Activated CD4-positive, alpha-beta T cell treated with anti-CD3 and anti-CD28 coated beads for 36 hours (primary cell): ENCODE measurements around the gene DMAC2L. TPM values are rescaled to one million over a fixed set of nuclear protein-coding genes. Genes with fewer than 3 reads are reported as not detected.

Experiments used
- ATAC-seq: fragments of 200-7000 bp; cut with Tn5 transposase; one replicate; pipeline ENCODE4 v1.10.0; 2021; ENCODE audit warnings: mild to moderate bottlenecking, moderate library complexity
- CTCF ChIA-PET: fragments of 350-600 bp; sonication (Branson Sonifier 250); formaldehyde crosslinking; loops from one replicate; lab custom pipeline; 2021; ENCODE audit warnings: antibody characterized with exemption; lab: Charles Lee
- POLR2A ChIA-PET: fragments of 350-600 bp; sonication (Branson Sonifier 250); formaldehyde crosslinking; loops from one replicate; lab custom pipeline; 2021; ENCODE audit warnings: antibody characterized with exemption, inconsistent platforms; lab: Charles Lee
- DNase-seq: peaks from one replicate; pipeline ENCODE4 v3.0.0-alpha.2; 2020
- H3K27ac Mint-ChIP-seq: one replicate; pipeline ENCODE4 v1.8.0; 2021; ENCODE audit warnings: mixed read lengths
- H3K27me3 Mint-ChIP-seq: one replicate; pipeline ENCODE4 v1.8.0; 2021; ENCODE audit warnings: mixed read lengths
- H3K36me3 Mint-ChIP-seq: one replicate; pipeline ENCODE4 v1.8.0; 2021; ENCODE audit warnings: low read depth, mixed read lengths
- H3K4me1 Mint-ChIP-seq: one replicate; pipeline ENCODE4 v1.8.0; 2021; ENCODE audit warnings: mixed read lengths
- H3K4me3 Mint-ChIP-seq: one replicate; pipeline ENCODE4 v1.8.0; 2021; ENCODE audit warnings: mild to moderate bottlenecking, moderate library complexity, mixed read lengths
- H3K9me3 Mint-ChIP-seq: one replicate; pipeline ENCODE4 v1.8.0; 2021; ENCODE audit warnings: low read depth, mixed read lengths
- intact Hi-C, 2 experiments: fragments of 100-400 bp; cut with DNase I in 1 of 2; cut with micrococcal nuclease in 1 of 2; formaldehyde crosslinking; loops; one replicate each; pipeline versions ENCODE4 v1.14.2 to v1.15.1; 2022 to 2024; cut with DNase I, micrococcal nuclease
- total RNA-seq, 2 experiments: library from RNA; stranded (reverse); gene quantifications; one replicate each; pipeline ENCODE4 v1.2.3, GENCODE V29; 2021

DMAC2L gene
- total RNA-seq, 2 experiments from 2014 or later: 7.4 to 12.6 TPM

DNA sequence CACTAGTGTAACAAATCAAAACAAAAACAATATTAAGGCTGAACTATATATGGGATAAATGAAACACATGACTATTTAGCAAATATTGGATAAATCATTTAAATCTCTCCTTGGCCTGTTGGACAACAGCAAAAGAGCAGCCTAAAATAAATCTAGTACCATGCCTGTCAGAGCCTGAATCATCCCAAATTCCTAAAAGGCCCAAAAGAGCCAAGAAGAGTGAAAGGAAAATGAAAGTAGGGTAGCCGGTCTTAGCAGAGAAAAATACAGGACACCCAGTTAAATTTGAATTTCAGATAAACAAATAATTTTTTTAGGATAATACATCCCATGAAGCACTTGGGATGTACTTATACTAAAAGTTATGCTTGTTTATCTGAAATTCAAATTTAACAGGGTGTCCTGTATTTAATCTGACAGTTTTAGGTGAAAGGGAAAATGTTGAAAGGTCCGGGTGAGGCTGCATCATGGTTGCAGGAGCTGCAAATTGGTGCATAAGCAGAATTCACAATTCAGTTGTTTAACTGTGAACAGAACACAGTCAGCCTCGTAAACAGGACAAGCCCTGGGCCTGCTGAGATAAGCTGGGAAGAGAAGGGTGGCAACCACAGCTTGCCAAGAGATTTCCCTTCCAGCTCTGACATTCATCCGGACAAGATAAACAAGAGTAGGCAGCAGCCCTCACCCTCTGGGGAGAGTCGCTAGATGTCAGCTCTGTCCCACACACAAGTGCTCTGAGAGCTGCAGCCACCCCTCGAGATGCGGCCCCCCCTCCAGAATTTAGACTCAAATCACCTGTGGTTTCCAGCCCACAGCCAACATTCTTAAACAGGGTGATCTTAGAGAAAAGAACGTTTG, 30.3 kb downstream of the DMAC2L start:
- POLR2A ChIA-PET: no interaction called here
- Mint-ChIP-seq H3K9me3 (no peaks in the 10 kb centered on the region), H3K36me3 (peaks cover 5% of the 10 kb centered on the region), H3K4me3 (no peak overlapping the region), H3K4me1 (peaks cover 30% of the 10 kb centered on the region), H3K27me3 (peaks cover 3% of the 10 kb centered on the region), H3K27ac (no peak overlapping the region)
- CTCF ChIA-PET: interaction anchor here (1.0 to 3.2 kb wide), 6 partner anchors 13 to 433 kb away, joined by 3 to 20 read pairs (median 8); partner anchors contain the start of genes DMAC2L and L2HGDH
- DNase-seq (peak; percentile 76), ATAC-seq (no peak)
- intact Hi-C loops: loop anchor here (5.0 kb wide), 2 partner anchors 110 to 435 kb away; no protein-coding TSS in a partner anchor

DNA sequence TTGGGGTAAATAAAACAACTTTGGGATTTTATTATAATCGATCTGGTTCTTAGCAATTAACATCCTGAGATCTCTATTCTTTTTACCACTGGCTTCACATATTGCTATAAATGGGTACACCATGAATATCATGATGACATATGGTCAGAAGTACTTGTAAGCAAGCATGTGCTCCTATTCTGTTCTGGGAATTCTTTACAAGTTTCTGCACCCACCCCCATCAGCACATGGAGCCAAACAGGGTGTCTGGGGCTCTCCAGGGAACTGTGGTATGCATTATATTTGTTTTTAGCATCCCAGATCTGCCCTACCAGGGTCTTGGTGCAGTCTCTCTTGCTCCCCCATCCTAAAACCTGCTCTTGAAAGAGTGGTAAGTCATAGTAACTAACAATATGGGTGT, 31.3 kb downstream of the DMAC2L start:
- peaks cover 30% of the 10 kb centered on the region for H3K4me1 Mint-ChIP-seq
- ATAC-seq (no peak), DNase-seq (no peak)
- no peak overlapping the region for H3K4me3 Mint-ChIP-seq
- peaks cover 5% of the 10 kb centered on the region for H3K36me3 Mint-ChIP-seq
- H3K9me3 Mint-ChIP-seq: no peaks in the 10 kb centered on the region
- peaks cover 3% of the 10 kb centered on the region for H3K27me3 Mint-ChIP-seq
- CTCF ChIA-PET: interaction anchor here (0.6 to 3.2 kb wide), 7 partner anchors 8 to 432 kb away, joined by 3 to 20 read pairs (median 8); partner anchors contain the start of genes DMAC2L and L2HGDH
- no peak overlapping the region for H3K27ac Mint-ChIP-seq
- intact Hi-C loops: loop anchor here (5.0 kb wide), 2 partner anchors 109 to 434 kb away; no protein-coding TSS in a partner anchor
- POLR2A ChIA-PET: no interaction called here

DNA sequence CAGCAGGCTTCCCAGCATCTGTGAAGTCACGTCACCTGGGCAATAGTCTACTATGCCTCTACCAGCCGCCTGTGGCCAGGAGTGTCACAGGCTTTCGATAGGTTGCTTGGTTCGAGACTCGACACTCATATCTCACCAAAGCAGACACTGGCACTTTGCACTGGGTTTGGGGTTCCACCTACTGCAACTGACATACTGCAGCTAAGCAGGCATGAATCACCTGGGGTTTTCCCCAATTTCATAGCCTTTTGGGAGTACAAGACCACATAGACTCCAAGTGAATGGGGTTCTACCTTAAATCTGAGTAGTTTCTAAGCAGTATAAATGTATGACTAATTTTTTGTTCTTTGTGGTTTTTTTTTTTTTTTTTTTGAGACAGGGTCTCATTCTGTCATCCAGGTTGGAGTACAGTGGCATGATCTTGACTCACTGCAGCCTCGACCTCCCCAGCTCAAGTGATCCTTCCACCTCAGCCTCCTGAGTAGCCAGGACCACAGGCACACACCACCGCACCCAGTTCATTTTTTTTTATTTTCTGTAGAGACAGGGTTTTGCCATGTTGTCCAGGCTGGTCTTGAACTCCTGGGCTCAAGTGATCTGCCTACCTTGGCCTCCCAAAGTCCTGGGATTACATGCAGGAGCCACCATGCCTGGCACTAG, 32.1 kb downstream of the DMAC2L start:
- intact Hi-C loops: loop anchor here (1.0 to 5.0 kb wide), 8 partner anchors 19 to 433 kb away; partner anchors contain the start of genes CDKL1 (in 2 of the 2), MAP4K5 (in 2 of the 2) and SOS2 (in 1 of the 2)
- peak overlapping the region; percentile 15 for H3K4me3 Mint-ChIP-seq
- ChIA-PET POLR2A (interaction anchor here (0.6 to 0.8 kb wide), 4 partner anchors 22 to 180 kb away, joined by 4 to 6 read pairs (median 5); no protein-coding TSS in a partner anchor), CTCF (interaction anchor here (0.6 to 3.2 kb wide), 9 partner anchors 9 to 230 kb away, joined by 3 to 20 read pairs (median 4); partner anchors contain the start of genes DMAC2L and L2HGDH)
- no peaks in the 10 kb centered on the region for H3K9me3 Mint-ChIP-seq
- peaks cover 30% of the 10 kb centered on the region for H3K4me1 Mint-ChIP-seq
- peaks cover 5% of the 10 kb centered on the region for H3K36me3 Mint-ChIP-seq
- H3K27ac Mint-ChIP-seq: peak overlapping the region; percentile 60
- DNase-seq (peak; percentile 89), ATAC-seq (peak; percentile 97)
- H3K27me3 Mint-ChIP-seq: peaks cover 3% of the 10 kb centered on the region

DNA sequence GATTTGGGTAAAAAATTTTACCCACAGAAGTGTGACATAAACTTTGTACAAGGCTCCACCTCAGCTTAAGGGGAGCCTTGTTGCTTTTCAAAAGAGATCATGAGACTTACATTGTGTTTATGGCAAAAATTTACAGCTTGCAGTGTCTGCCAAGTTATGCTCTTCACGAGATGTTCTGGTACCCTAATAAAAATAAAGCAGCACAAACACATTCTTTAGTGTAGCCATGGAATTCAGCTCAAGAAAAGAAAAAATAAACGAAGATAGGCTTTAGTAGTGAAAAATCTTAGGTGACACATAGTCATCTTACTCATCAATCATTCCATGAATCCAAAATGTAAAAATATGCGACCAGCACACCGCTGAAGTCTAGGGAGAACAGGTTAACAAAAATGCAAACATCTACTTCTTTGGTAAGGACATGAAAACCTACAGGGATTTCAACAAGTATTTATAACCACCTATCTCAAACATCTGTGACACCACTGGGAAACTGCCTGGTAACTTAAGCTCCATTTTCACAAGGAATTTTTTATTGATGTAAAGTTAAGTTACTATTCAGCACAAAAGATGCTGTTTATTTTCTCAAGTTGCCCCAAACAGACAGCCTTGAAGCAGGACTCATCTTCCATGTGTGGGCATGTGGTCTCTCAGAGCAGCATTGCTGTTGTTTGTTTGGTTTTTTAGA, 32.9 kb downstream of the DMAC2L start:
- Mint-ChIP-seq H3K4me3 (no peak overlapping the region), H3K9me3 (no peaks in the 10 kb centered on the region), H3K36me3 (peaks cover 5% of the 10 kb centered on the region), H3K27ac (no peak overlapping the region), H3K27me3 (peaks cover 3% of the 10 kb centered on the region), H3K4me1 (peaks cover 30% of the 10 kb centered on the region)
- DNase-seq (no peak), ATAC-seq (no peak)
- intact Hi-C loops: loop anchor here (1.0 to 5.0 kb wide), 8 partner anchors 18 to 432 kb away; partner anchors contain the start of genes CDKL1 (in 2 of the 2), MAP4K5 (in 2 of the 2) and SOS2 (in 1 of the 2)
- POLR2A ChIA-PET: interaction anchor here (0.5 to 0.8 kb wide), 4 partner anchors 21 to 156 kb away, joined by 5 to 6 read pairs (median 5); no protein-coding TSS in a partner anchor
- CTCF ChIA-PET: interaction anchor here (1.4 to 3.2 kb wide), 5 partner anchors 10 to 198 kb away, joined by 4 to 20 read pairs (median 8); no protein-coding TSS in a partner anchor

DNA sequence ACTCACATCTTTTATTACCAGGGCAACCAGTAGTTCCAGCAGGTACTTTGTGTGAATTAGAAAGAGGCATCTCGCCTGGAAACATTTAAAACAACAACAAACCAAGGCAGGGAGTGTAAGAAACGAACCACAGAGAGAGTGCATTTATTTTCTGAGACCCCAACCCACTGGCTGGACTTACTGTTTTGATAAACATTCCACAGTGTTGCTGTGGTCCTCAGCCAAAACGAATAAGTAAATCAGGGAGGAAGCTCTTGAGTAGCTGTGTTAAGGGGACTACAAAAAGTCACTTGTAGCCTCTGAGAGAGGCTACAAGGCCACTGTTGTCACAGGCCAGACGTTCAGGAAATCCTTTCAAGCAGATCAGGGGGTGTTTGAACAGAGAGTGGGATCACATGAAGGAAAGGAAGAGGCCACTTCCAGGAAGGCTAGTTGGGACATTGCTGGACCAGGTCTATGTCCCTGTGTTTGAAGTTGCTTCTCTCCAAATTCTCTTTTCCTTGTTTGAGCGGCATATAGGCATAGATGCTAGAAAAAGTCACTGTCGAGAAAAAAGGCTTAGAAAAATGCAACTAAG, 33.8 kb downstream of the DMAC2L start:
- DNase-seq: no peak
- intact Hi-C loops: loop anchor here (2.0 kb wide), 1 partner anchor 51 kb away; the partner anchor contains the start of gene CDKL1 (in 2 of the 2)
- Mint-ChIP-seq H3K36me3 (peaks cover 5% of the 10 kb centered on the region), H3K4me1 (peaks cover 30% of the 10 kb centered on the region), H3K27ac (no peak overlapping the region), H3K4me3 (no peak overlapping the region), H3K27me3 (peaks cover 3% of the 10 kb centered on the region), H3K9me3 (no peaks in the 10 kb centered on the region)
- POLR2A ChIA-PET: no interaction called here
- ATAC-seq: no peak
- CTCF ChIA-PET: interaction anchor here (0.5 to 1.5 kb wide), 3 partner anchors 9 to 652 kb away, joined by 3 to 4 read pairs (median 4); no protein-coding TSS in a partner anchor

DNA sequence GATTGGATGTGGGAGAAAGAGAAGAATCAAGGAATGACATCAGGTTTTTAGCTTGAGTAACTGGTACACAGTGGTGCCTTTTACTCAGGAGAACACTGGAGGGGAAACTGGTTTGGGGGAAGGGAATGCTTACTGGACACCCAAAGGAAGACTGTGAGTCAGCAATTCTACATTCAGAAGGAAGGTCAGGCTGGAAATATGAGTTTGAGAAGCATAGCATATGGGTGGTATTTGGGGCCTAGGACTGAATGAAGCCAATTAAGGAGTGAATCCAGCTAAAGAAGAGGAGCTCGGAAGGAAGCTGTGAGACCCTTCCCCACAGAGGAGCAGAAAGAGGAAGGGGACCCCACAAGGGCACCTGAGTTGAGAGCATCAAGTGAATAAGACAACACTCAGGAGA, 35.4 kb downstream of the DMAC2L start:
- no peak for ATAC-seq
- Mint-ChIP-seq H3K4me1 (peaks cover 29% of the 10 kb centered on the region), H3K4me3 (no peak overlapping the region), H3K9me3 (no peaks in the 10 kb centered on the region), H3K36me3 (peaks cover 5% of the 10 kb centered on the region), H3K27ac (no peak overlapping the region), H3K27me3 (peaks cover 3% of the 10 kb centered on the region)
- intact Hi-C loops: no loop called here
- ChIA-PET CTCF (interaction anchor here (0.6 to 1.0 kb wide), 4 partner anchors 16 to 893 kb away, joined by 3 to 4 read pairs (median 3); partner anchors contain the start of gene TMX1), POLR2A (no interaction called here)
- DNase-seq: no peak

DNA sequence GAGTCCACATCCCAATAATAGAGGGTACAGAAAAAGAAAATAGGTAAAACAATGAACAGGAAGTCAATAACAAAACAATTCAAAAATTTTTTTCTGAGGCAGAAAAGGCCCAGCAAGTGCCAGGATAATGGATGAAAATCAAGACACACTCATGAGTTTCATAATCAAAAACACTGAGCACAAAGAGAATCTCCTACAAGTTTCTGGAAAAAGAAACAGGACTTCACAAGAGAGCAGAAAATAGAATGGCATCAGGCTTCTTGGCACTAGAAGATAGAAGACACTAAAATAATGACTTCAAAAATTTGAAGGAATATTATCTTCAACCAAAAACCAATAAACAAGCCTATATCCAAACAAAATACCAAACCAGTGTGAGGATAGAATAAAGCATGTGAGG, 36.8 kb downstream of the DMAC2L start:
- Mint-ChIP-seq H3K9me3 (no peaks in the 10 kb centered on the region), H3K4me1 (peaks cover 16% of the 10 kb centered on the region), H3K4me3 (no peak overlapping the region), H3K36me3 (peaks cover 5% of the 10 kb centered on the region), H3K27me3 (peaks cover 3% of the 10 kb centered on the region), H3K27ac (no peak overlapping the region)
- CTCF ChIA-PET: interaction anchor here (1.2 kb wide), 1 partner anchor 175 kb away, joined by 5 read pairs; no protein-coding TSS in a partner anchor
- intact Hi-C loops: no loop called here
- POLR2A ChIA-PET: no interaction called here
- DNase-seq (no peak), ATAC-seq (no peak)

DNA sequence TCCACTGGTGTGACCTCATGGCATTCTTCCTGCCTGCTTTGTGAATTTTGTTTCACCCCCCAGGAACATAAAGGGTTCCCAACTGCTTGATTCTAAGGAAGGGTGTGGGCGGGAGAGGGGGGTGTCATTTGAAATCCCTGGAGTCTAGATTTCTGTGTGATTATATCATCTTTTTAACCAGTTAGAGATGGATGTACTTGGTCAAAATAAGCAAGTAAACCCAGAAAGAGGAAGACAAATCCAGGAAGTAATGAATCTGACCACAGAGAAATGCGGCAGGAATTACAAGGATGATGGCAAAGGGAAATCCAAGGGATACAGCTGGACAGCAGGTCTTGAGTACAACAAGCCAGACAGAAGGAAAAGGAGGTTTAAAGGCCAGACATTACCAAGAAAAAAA, 38.9 kb downstream of the DMAC2L start:
- peaks cover 4% of the 10 kb centered on the region for H3K4me1 Mint-ChIP-seq
- H3K36me3 Mint-ChIP-seq: peaks cover 7% of the 10 kb centered on the region
- H3K27ac Mint-ChIP-seq: no peak overlapping the region
- H3K9me3 Mint-ChIP-seq: no peaks in the 10 kb centered on the region
- DNase-seq (no peak), ATAC-seq (no peak)
- CTCF ChIA-PET: interaction anchor here (1.3 kb wide), 1 partner anchor 30 kb away, joined by 4 read pairs; no protein-coding TSS in a partner anchor
- no peak overlapping the region for H3K4me3 Mint-ChIP-seq
- H3K27me3 Mint-ChIP-seq: no peaks in the 10 kb centered on the region
- intact Hi-C loops: no loop called here
- POLR2A ChIA-PET: no interaction called here

DNA sequence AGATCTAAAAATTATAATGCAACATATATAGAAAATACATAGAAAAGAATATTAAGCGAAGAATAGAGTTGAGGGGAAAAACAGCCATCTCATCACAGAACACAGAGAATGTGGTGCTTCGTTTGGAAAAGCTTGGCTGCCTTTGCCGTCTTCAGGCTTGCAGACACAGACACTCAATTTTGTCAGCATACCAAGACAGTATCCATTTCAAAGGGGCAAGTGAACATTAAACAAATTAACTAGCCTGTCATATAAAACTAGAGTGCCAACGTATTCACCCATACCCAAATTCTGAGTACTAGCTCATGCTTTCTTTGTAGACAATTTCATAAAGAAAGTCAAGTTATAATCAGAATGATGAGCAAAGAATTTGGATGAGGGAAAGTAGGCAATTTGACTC, 40.5 kb downstream of the DMAC2L start:
- H3K36me3 Mint-ChIP-seq: peaks cover 22% of the 10 kb centered on the region
- H3K4me1 Mint-ChIP-seq: peaks cover 3% of the 10 kb centered on the region
- H3K4me3 Mint-ChIP-seq: no peak overlapping the region
- intact Hi-C loops: no loop called here
- ATAC-seq: no peak
- no peaks in the 10 kb centered on the region for H3K27me3 Mint-ChIP-seq
- no peak overlapping the region for H3K27ac Mint-ChIP-seq
- POLR2A ChIA-PET: no interaction called here
- CTCF ChIA-PET: no interaction called here
- H3K9me3 Mint-ChIP-seq: no peaks in the 10 kb centered on the region
- no peak for DNase-seq

DNA sequence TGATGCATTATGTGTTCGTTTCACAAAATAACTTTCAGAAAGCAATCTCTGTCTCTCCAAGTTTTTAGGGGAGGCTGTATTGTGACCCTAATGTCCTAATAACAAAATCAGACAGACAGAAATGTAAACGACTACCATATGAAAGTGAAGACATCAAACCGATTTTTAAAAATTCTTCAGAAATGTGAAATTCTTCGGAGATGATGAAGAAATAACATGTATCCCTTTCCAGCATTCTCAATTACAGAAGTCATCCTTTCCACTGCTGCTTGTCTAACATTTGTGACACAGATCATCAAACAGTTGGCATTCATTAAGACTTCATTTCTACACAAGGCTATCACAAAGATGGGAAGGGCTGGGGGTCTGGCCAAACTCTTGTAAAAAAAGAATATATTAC, 41.0 kb downstream of the DMAC2L start:
- DNase-seq (no peak), ATAC-seq (no peak)
- Mint-ChIP-seq H3K9me3 (no peaks in the 10 kb centered on the region), H3K27ac (no peak overlapping the region), H3K4me3 (no peak overlapping the region), H3K36me3 (peaks cover 24% of the 10 kb centered on the region), H3K27me3 (no peaks in the 10 kb centered on the region), H3K4me1 (peaks cover 3% of the 10 kb centered on the region)
- intact Hi-C loops: no loop called here
- ChIA-PET POLR2A (no interaction called here), CTCF (no interaction called here)
